Keratinocyte (primary cell): ENCODE results near the gene TLCD2. TPM values are rescaled to one million over a fixed set of nuclear protein-coding genes. Genes with fewer than 3 reads are reported as not detected.

Experiments
- DNase-seq: peaks from one replicate; pipeline ENCODE4 v3.0.0-alpha.2; 2011; ENCODE audit warnings: low read depth, missing footprints, low spot score
- FAIRE-seq: peaks from 2 replicates; lab custom pipeline; 2011; peaks lifted over from hg19 to GRCh38; lab: Jason Lieb, UNC
- H2AFZ ChIP-seq: 2 replicates; pipeline ENCODE4 v1.6.0; 2012; ENCODE audit warnings: low read length, control low read depth, inconsistent platforms; ENCODE audit not compliant: control insufficient read depth
- H3K27ac ChIP-seq: 2 replicates; pipeline ENCODE4 v1.5.1; 2011; ENCODE audit warnings: low read length; ENCODE audit not compliant: control insufficient read depth, insufficient read depth
- H3K27me3 ChIP-seq: 3 replicates; pipeline ENCODE4 v1.6.0; 2011; ENCODE audit warnings: low read length; ENCODE audit not compliant: control insufficient read depth, insufficient read depth; ENCODE audit errors: extremely low read depth
- H3K36me3 ChIP-seq, 2 experiments: 2 replicates in 1 of 2; 3 replicates in 1 of 2; pipeline ENCODE4 v1.5.1; 2011; ENCODE audit warnings: low read length in 2 of 2, mild to moderate bottlenecking in 1 of 2; ENCODE audit not compliant: control insufficient read depth in 2 of 2, insufficient read depth in 2 of 2; ENCODE audit errors: extremely low read depth in 1 of 2
- H3K4me1 ChIP-seq: 3 replicates; pipeline ENCODE4 v1.5.1; 2011; ENCODE audit warnings: low read length; ENCODE audit not compliant: control insufficient read depth, insufficient read depth; ENCODE audit errors: extremely low read depth
- H3K4me2 ChIP-seq: 3 replicates; pipeline ENCODE4 v1.6.0; 2011; ENCODE audit warnings: low read depth, low read length; ENCODE audit not compliant: control insufficient read depth, insufficient read depth; ENCODE audit errors: extremely low read depth
- H3K4me3 ChIP-seq, 3 experiments: fragments of 200-600 bp in 1 of 3; sonication (generic) in 1 of 3; 2 replicates in 2 of 3; 3 replicates in 1 of 3; pipeline ENCODE4 v1.5.1; 2011 to 2016; ENCODE audit warnings: low read length in 3 of 3, mild to moderate bottlenecking in 3 of 3, control low read depth in 2 of 3, inconsistent platforms in 1 of 3, low read depth in 1 of 3, mixed read lengths in 1 of 3, mixed run types in 1 of 3, moderate library complexity in 1 of 3; ENCODE audit not compliant: control insufficient read depth in 2 of 3, insufficient read depth in 2 of 3; ENCODE audit errors: extremely low read depth in 1 of 3
- H3K79me2 ChIP-seq: 2 replicates; pipeline ENCODE4 v1.6.0; 2012; ENCODE audit warnings: low read length; ENCODE audit not compliant: control insufficient read depth, insufficient read depth
- H3K9ac ChIP-seq: 3 replicates; pipeline ENCODE4 v1.6.0; 2011; ENCODE audit warnings: low read length; ENCODE audit not compliant: control insufficient read depth, insufficient read depth; ENCODE audit errors: extremely low read depth
- H3K9me1 ChIP-seq: 3 replicates; pipeline ENCODE4 v1.6.0; 2011; ENCODE audit warnings: low read length; ENCODE audit not compliant: control insufficient read depth, insufficient read depth; ENCODE audit errors: extremely low read depth
- H3K9me3 ChIP-seq: 2 replicates; pipeline ENCODE4 v1.5.1; 2012; ENCODE audit warnings: low read depth, low read length; ENCODE audit not compliant: control insufficient read depth
- H4K20me1 ChIP-seq: 3 replicates; pipeline ENCODE4 v1.6.0; 2011; ENCODE audit warnings: low read length; ENCODE audit not compliant: control insufficient read depth, insufficient read depth; ENCODE audit errors: extremely low read depth
- EZH2 ChIP-seq: IDR thresholded peaks from one replicate; pipeline ENCODE4 v1.6.1; 2012; ENCODE audit warnings: inconsistent platforms, mild to moderate bottlenecking, low read length, moderate library complexity
- dilution Hi-C: fragments of 300-500 bp; cut with MboI; formaldehyde crosslinking; loops from one replicate; pipeline ENCODE4 v1.7.0; 2020; ENCODE audit warnings: low sequenced_read_pairs; ENCODE audit not compliant: extremely low pct_ligation_motif_present
- polyA plus RNA-seq, 5 experiments: library from polyadenylated mRNA; depleted of rRNA in 3 of 5; stranded (reverse) in 3 of 5; stranded (forward) in 1 of 5; unstranded in 1 of 5; fragments of >200 nt; gene quantifications; 1 replicate in 1 of 5; 2 replicates in 3 of 5; 3 replicates in 1 of 5; pipeline versions ENCODE4 v1.2.1 to v1.2.3, GENCODE V29; 2011 to 2012; ENCODE audit warnings: missing spikeins in 2 of 5, low read depth in 1 of 5, low replicate concordance in 1 of 5
- TF ChIP-seq, protein P1 (sequence below), 3 experiments: IDR thresholded peaks in 1 of 3; conservative IDR thresholded peaks in 1 of 3; optimal IDR thresholded peaks in 1 of 3; 2 replicates in 2 of 3; 3 replicates in 1 of 3; pipeline versions ENCODE3 to v1.5.1; 2011; ENCODE audit warnings: low read length in 3 of 3, mild to moderate bottlenecking in 3 of 3, moderate library complexity in 2 of 3, control low read depth in 1 of 3, inconsistent platforms in 1 of 3; ENCODE audit not compliant: insufficient read depth in 2 of 3; ENCODE audit errors: extremely low read depth in 1 of 3

Gene TLCD2
- polyA plus RNA-seq, 1 donor (not counting 4 experiments of a cell fraction or from before 2014, with no cell fraction given), result 0.75 TPM

DNA sequence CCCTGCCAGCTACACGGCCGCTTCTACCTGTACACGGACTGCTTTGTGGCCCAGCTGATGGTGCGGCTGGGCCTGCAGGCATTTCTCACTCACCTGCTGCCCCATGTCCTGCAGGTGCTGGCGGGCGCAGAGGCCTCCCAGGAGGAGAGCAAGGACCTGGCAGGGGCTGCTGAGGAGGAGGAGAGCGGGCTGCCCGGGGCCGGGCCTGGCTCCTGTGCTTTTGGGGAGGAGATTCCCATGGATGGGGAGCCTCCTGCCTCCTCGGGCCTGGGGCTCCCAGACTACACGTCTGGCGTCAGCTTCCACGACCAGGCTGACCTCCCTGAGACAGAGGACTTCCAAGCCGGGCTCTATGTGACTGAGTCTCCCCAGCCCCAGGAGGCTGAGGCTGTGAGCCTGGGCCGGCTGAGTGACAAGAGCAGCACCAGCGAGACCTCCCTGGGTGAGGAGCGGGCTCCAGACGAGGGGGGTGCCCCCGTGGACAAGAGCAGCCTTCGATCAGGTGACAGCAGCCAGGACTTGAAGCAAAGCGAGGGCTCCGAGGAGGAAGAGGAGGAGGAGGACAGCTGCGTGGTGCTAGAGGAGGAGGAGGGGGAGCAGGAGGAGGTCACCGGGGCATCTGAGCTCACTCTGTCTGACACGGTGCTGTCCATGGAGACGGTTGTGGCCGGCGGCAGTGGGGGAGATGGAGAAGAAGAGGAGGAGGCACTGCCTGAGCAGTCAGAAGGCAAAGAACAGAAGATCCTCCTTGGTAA, 17.9 kb upstream of the TLCD2 start:
- peaks cover 9% of the 10 kb centered on the region in 2 experiments for H3K36me3 ChIP-seq
- no peak overlapping the region for H3K9ac ChIP-seq
- TF ChIP-seq, protein P1, sequence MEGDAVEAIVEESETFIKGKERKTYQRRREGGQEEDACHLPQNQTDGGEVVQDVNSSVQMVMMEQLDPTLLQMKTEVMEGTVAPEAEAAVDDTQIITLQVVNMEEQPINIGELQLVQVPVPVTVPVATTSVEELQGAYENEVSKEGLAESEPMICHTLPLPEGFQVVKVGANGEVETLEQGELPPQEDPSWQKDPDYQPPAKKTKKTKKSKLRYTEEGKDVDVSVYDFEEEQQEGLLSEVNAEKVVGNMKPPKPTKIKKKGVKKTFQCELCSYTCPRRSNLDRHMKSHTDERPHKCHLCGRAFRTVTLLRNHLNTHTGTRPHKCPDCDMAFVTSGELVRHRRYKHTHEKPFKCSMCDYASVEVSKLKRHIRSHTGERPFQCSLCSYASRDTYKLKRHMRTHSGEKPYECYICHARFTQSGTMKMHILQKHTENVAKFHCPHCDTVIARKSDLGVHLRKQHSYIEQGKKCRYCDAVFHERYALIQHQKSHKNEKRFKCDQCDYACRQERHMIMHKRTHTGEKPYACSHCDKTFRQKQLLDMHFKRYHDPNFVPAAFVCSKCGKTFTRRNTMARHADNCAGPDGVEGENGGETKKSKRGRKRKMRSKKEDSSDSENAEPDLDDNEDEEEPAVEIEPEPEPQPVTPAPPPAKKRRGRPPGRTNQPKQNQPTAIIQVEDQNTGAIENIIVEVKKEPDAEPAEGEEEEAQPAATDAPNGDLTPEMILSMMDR (optimal IDR thresholded peaks at IDR 0.05 in 1 of 3, IDR thresholded peaks at IDR 0.05 in 1 of 3, conservative IDR thresholded peaks at IDR 0.05 in 1 of 3; ENCODE audit: extremely low read depth in 1 of 3, insufficient read depth in 2 of 3, low read length in 3 of 3), result no peak
- TF ChIP-seq EZH2, result no peak
- no peak overlapping the region for H2AFZ ChIP-seq
- FAIRE-seq (no peak), DNase-seq (no peak)
- no peaks in the 10 kb centered on the region for H3K9me1 ChIP-seq
- no peak overlapping the region for H3K4me3 ChIP-seq
- no peak overlapping the region for H3K4me2 ChIP-seq
- no peaks in the 10 kb centered on the region for H4K20me1 ChIP-seq
- H3K27ac ChIP-seq, result no peak overlapping the region
- H3K27me3 ChIP-seq, result no peaks in the 10 kb centered on the region
- H3K4me1 ChIP-seq, result peaks cover 17% of the 10 kb centered on the region
- dilution Hi-C loops, result no loop called here
- no peaks in the 10 kb centered on the region for H3K9me3 ChIP-seq
- H3K79me2 ChIP-seq, result peaks cover 13% of the 10 kb centered on the region

DNA sequence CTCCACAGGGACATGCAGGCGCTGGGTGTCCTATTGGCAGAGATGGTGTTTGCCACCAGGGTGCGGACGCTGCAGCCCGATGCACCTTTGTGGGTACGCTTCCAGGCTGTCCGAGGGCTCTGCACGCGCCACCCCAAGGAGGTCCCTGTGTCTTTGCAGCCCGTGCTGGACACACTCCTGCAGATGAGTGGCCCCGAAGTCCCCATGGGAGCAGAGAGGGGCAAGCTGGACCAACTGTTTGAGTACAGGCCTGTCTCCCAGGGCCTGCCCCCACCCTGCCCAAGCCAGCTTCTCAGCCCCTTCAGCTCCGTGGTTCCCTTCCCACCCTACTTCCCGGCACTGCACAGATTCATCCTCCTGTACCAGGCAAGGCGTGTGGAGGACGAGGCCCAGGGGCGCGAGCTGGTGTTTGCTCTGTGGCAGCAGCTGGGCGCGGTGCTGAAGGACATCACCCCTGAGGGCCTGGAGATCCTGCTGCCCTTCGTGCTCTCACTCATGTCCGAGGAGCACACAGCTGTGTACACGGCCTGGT, 17.1 kb upstream of the TLCD2 start:
- H3K27ac ChIP-seq, result no peak overlapping the region
- H3K4me3 ChIP-seq, result no peak overlapping the region
- no peak overlapping the region for H3K4me2 ChIP-seq
- TF ChIP-seq, protein P1 (optimal IDR thresholded peaks at IDR 0.05 in 1 of 3, IDR thresholded peaks at IDR 0.05 in 1 of 3, conservative IDR thresholded peaks at IDR 0.05 in 1 of 3; ENCODE audit: extremely low read depth in 1 of 3, insufficient read depth in 2 of 3, low read length in 3 of 3), result no peak
- no peak for TF ChIP-seq EZH2
- H3K4me1 ChIP-seq, result peaks cover 17% of the 10 kb centered on the region
- no peaks in the 10 kb centered on the region for H4K20me1 ChIP-seq
- H3K79me2 ChIP-seq, result peaks cover 13% of the 10 kb centered on the region
- H3K9me3 ChIP-seq, result no peaks in the 10 kb centered on the region
- dilution Hi-C loops, result no loop called here
- no peak for DNase-seq
- H3K9ac ChIP-seq, result no peak overlapping the region
- H2AFZ ChIP-seq, result no peak overlapping the region
- peaks cover 5 to 9% of the 10 kb centered on the region in 2 experiments for H3K36me3 ChIP-seq
- no peaks in the 10 kb centered on the region for H3K9me1 ChIP-seq
- no peak for FAIRE-seq
- H3K27me3 ChIP-seq, result no peaks in the 10 kb centered on the region
